Adipocyte (in vitro differentiated cells): ENCODE data around the gene SLC6A3.
"Not testable (repeated sequence)": the region's sequence is repeated elsewhere in the genome, so short reads cannot be mapped to it uniquely, and the experiment has no call there.

Experiments
- DNase-seq: peaks from one replicate; pipeline ENCODE4 v3.0.0-alpha.2; 2015; ENCODE audit warnings: low read depth
- H3K27me3 ChIP-seq: replicated peaks from 2 replicates; pipeline ENCODE4 v1.7.0; 2013; ENCODE audit warnings: mild to moderate bottlenecking, low read length, moderate library complexity; ENCODE audit not compliant: control insufficient read depth, insufficient read depth
- H3K36me3 ChIP-seq: 2 replicates; pipeline ENCODE4 v1.7.0; 2013; ENCODE audit warnings: low read length, mild to moderate bottlenecking, moderate library complexity; ENCODE audit not compliant: control insufficient read depth, insufficient read depth, severe bottlenecking
- H3K4me1 ChIP-seq: 2 replicates; pipeline ENCODE4 v1.7.0; 2013; ENCODE audit warnings: mild to moderate bottlenecking, low read length, moderate library complexity; ENCODE audit not compliant: control insufficient read depth, insufficient read depth
- H3K4me3 ChIP-seq: 2 replicates; pipeline ENCODE4 v1.7.0; 2013; ENCODE audit warnings: mild to moderate bottlenecking, low read length, moderate library complexity
- H3K9ac ChIP-seq: 2 replicates; pipeline ENCODE4 v1.7.0; 2013; ENCODE audit warnings: mild to moderate bottlenecking, low read length, moderate library complexity
- H3K9me3 ChIP-seq: 2 replicates; pipeline ENCODE4 v1.7.0; 2013; ENCODE audit warnings: mild to moderate bottlenecking, low read length, moderate library complexity; ENCODE audit not compliant: control insufficient read depth

The SLC6A3 gene

DNA sequence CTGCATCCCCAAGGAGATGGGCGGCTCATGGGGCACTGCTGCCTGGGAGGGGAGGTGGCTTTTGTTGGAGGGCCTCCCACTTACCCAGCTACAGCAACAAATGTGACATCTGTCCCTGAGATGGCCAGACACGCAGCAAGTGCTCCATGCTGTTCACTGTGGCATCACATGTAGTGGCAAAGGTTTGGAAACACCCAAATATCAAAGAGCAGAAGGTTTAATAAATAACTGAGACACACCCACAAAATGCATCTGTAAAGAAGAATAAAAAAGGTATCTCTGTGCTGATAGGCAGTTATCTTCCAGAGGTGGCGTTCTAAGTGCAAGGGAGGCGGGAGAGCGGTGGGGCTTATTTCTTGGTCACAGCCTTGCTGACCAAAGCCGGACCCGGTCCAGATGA is 77.0 kb downstream of the SLC6A3 start:
- Histone ChIP-seq H3K27me3 (peaks cover 76% of the 10 kb centered on the region), H3K9ac (no peak overlapping the region)

GRCh38 chr5:1367149-1367548 is 78.1 kb downstream of the SLC6A3 start:
- Histone ChIP-seq H3K9ac (no peak overlapping the region), H3K27me3 (peaks cover 78% of the 10 kb centered on the region), H3K4me1 (no peaks in the 10 kb centered on the region), H3K36me3 (no peaks in the 10 kb centered on the region), H3K9me3 (no peaks in the 10 kb centered on the region), H3K4me3 (no peak overlapping the region)
- DNase-seq = no peak

More for the DNA sequence above, 77.0 kb downstream of the SLC6A3 start:
- H3K4me3 ChIP-seq = no peak overlapping the region
- H3K4me1 ChIP-seq = no peaks in the 10 kb centered on the region
- no peaks in the 10 kb centered on the region for H3K36me3 ChIP-seq
- DNase-seq = no peak
- no peaks in the 10 kb centered on the region for H3K9me3 ChIP-seq

GRCh38 chr5:1366514-1366913 is 78.7 kb downstream of the SLC6A3 start:
- no peaks in the 10 kb centered on the region for H3K36me3 ChIP-seq
- H3K9ac ChIP-seq = no peak overlapping the region
- peaks cover 80% of the 10 kb centered on the region for H3K27me3 ChIP-seq
- no peak overlapping the region for H3K4me3 ChIP-seq
- H3K4me1 ChIP-seq = no peaks in the 10 kb centered on the region
- no peaks in the 10 kb centered on the region for H3K9me3 ChIP-seq
- no peak for DNase-seq

- Histone ChIP-seq H3K36me3 (no peaks in the 10 kb centered on the region), H3K4me1 (no peaks in the 10 kb centered on the region), H3K9ac (no peak overlapping the region), H3K4me3 (no peak overlapping the region), H3K9me3 (no peaks in the 10 kb centered on the region), H3K27me3 (peaks cover 79% of the 10 kb centered on the region)
- no peak for DNase-seq
Measured at GRCh38 chr5:1364211-1364610, 81.0 kb downstream of the SLC6A3 start.

- no peaks in the 10 kb centered on the region for H3K4me1 ChIP-seq
- peaks cover 79% of the 10 kb centered on the region for H3K27me3 ChIP-seq
- H3K4me3 ChIP-seq = no peak overlapping the region
- no peaks in the 10 kb centered on the region for H3K36me3 ChIP-seq
- H3K9ac ChIP-seq = no peak overlapping the region
- no peak for DNase-seq
- no peaks in the 10 kb centered on the region for H3K9me3 ChIP-seq
Measured at GRCh38 chr5:1363581-1363980, 81.7 kb downstream of the SLC6A3 start.

GRCh38 chr5:1363160-1363559 is 82.1 kb downstream of the SLC6A3 start:
- H3K9me3 ChIP-seq = no peaks in the 10 kb centered on the region
- no peak overlapping the region for H3K9ac ChIP-seq
- no peak overlapping the region for H3K4me3 ChIP-seq
- no peaks in the 10 kb centered on the region for H3K4me1 ChIP-seq
- H3K36me3 ChIP-seq = no peaks in the 10 kb centered on the region
- peaks cover 80% of the 10 kb centered on the region for H3K27me3 ChIP-seq
- no peak for DNase-seq

DNA sequence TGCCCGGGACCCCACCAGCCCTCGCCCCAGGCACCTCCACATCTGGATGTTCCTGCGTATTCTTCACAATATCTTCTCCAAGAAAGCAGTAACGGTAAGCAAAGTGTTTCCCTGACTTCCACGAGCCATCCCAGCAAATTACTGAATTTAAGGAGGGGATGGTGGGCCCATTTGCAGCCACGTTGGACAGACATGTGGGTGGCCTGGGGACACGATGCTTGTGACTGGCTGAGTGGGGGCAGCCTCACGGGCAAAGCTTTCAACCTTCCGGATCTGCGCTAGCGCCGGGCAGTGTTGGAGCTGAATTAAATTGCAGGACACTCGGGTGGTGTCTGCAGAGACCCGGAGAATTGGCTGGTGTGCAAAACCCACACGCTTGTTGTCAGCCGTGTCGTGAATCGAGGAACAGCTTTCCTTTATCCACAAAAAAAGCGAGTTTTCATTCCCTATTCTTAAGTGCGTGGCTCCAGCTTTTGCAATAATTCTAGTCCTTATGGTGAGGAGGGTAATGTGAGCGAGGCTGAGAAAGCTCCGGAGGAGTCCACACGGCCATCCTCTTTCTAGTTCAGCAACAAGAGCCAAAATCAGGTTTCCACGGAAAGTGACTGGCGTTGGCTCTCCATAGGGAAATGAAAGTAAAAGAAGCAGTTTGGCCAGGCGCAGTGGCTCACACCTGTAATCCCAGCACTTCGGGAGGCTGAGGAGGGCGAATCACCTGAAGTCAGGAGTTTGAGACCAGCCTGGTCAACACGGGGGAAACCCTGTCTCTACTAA is 82.8 kb downstream of the SLC6A3 start:
- H3K9ac ChIP-seq = no peak overlapping the region
- H3K9me3 ChIP-seq = no peaks in the 10 kb centered on the region
- H3K36me3 ChIP-seq = no peaks in the 10 kb centered on the region
- H3K27me3 ChIP-seq = peaks cover 86% of the 10 kb centered on the region
- H3K4me1 ChIP-seq = no peaks in the 10 kb centered on the region
- no peak for DNase-seq
- no peak overlapping the region for H3K4me3 ChIP-seq

DNA sequence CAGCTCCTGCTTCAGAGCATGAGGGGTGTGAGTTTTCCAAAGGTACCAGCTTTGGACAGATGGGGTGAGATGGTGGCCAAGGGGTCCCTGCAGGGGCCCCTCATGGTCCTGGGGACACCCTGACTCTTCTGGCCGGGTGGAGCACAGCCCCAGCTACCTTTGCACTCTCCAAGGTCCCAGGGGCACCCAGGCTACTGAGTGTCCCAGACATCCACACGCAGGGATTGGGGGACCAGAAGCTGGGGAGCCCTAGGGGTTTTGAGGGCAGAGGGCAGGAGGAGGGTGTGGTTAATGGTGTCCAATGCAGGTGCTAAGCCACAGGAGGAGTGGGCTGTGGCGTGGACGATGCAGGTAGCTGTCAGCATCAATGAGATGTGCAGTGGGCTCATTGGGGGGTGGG is 84.4 kb downstream of the SLC6A3 start:
- H3K4me3 ChIP-seq = no peak overlapping the region
- H3K27me3 ChIP-seq = peaks cover 88% of the 10 kb centered on the region
- H3K9ac ChIP-seq = no peak overlapping the region
- H3K4me1 ChIP-seq = no peaks in the 10 kb centered on the region
- DNase-seq = no peak
- no peaks in the 10 kb centered on the region for H3K36me3 ChIP-seq
- H3K9me3 ChIP-seq = no peaks in the 10 kb centered on the region

DNA sequence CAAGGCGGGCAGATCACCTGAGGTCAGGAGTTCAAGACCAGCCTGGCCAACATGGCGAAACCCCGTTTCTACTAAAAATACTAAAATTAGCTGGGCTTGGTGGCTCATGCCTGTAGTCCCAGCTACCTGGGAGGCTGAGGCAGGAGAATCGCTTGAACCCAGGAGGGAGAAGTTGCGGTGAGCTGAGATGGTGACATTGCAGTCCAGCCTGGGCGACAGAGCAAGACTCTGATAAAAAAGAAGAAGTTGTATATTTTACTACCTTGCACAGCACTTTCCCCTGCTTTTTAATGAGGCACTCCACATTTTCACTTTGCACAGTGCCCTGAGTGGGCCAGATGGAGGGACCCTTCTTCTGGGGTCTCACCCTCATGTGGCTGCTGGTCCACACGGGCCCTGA is 84.9 kb downstream of the SLC6A3 start:
- DNase-seq, H3K4me3 ChIP-seq, H3K36me3 ChIP-seq, H3K4me1 ChIP-seq, H3K9ac ChIP-seq, H3K9me3 ChIP-seq: not testable (repeated sequence)
- peaks cover 88% of the 10 kb centered on the region for H3K27me3 ChIP-seq

- no peak overlapping the region for H3K4me3 ChIP-seq
- DNase-seq = no peak
- no peaks in the 10 kb centered on the region for H3K36me3 ChIP-seq
- H3K4me1 ChIP-seq = no peaks in the 10 kb centered on the region
- no peaks in the 10 kb centered on the region for H3K9me3 ChIP-seq
- no peak overlapping the region for H3K9ac ChIP-seq
- peaks cover 88% of the 10 kb centered on the region for H3K27me3 ChIP-seq
Measured at GRCh38 chr5:1359713-1360112, 85.5 kb downstream of the SLC6A3 start.

DNA sequence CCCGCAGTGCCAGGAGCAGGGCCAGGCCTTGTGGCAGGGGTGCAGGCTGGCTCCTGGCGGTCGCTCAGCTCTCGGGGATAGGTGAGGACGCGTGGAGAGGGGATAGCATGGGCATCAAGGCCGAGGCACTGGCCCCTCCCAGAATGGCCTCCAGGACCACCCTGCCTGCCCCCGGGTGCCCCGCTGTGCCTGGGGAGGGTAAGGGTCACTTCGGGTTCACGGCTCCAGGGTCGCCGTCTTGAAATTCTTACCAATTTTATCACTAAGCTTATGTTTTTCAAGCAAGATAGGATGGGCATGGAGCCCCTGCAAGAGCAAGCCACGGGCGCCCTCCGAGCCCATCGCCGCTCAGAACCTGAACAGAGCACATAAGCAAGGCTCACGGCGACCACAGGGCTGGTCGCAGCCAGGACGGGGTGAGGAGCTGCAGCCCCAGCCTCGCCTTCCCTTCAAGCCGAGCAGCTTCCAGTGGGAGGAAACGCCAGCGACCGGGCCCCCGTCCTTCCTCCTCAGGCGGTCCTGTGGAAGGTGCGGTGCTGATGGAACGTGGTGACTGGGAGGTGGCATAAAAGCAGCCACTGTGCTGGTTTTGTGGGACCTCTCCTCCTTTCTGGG is 86.1 kb downstream of the SLC6A3 start:
- H3K27me3 ChIP-seq = peaks cover 88% of the 10 kb centered on the region
- no peaks in the 10 kb centered on the region for H3K4me1 ChIP-seq
- no peak for DNase-seq
- no peak overlapping the region for H3K4me3 ChIP-seq
- no peak overlapping the region for H3K9ac ChIP-seq
- H3K36me3 ChIP-seq = no peaks in the 10 kb centered on the region
- no peaks in the 10 kb centered on the region for H3K9me3 ChIP-seq

- Histone ChIP-seq H3K9me3 (no peaks in the 10 kb centered on the region), H3K4me1 (no peaks in the 10 kb centered on the region), H3K36me3 (no peaks in the 10 kb centered on the region), H3K4me3 (no peak overlapping the region), H3K9ac (no peak overlapping the region), H3K27me3 (peaks cover 83% of the 10 kb centered on the region)
- no peak for DNase-seq
Measured at GRCh38 chr5:1358726-1359025, 86.6 kb downstream of the SLC6A3 start.
